ENCODE data around the gene RCOR1.

Gene RCOR1

DNA sequence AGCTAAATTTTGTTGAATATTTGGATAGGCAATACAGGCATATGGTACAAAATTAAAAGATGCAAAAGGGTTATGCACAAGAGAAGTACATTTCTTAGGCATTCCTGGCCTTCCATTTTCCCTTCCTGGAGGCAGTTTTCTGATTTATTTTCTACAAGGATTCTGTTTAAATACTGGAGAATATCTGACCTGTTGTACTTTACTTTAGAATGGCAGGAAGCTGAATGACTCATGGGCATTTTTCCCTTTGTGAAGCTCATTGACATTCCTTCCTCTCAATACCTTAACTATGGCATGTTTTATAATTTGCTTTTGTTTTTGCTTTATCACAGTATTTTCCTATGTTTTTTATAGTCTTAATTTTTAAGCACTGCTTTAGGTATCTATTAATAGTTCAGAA, 62.7 kb downstream of the RCOR1 start:
- no peak for TF ChIP-seq CTCF (IDR thresholded peaks at IDR 0.05; ENCODE audit: insufficient read depth, missing control alignments)
- DNase-seq (ENCODE audit: insufficient read length, low spot score) (no peak), FAIRE-seq (no peak)

DNA sequence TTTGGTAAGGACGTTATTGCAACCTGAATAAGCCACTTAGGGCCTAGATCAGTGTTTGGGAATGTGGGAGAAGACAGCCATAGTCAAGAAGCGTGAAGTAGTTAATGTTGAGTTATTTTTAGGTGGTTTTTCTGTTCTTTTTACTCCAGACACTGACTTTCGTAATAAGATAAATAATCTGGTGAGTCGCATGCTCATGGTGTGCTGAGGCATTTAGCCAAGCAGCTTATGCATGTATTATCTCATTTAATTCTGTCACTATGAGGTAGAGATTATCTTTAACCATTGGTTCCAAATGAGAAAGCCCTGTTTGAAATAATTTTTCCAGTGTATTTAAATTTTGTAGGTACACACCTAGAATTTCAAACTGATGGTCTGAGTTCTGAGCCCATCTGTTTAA, 67.3 kb downstream of the RCOR1 start:
- FAIRE-seq: no peak
- TF ChIP-seq CTCF (IDR thresholded peaks at IDR 0.05; ENCODE audit: insufficient read depth, missing control alignments): no peak

DNA sequence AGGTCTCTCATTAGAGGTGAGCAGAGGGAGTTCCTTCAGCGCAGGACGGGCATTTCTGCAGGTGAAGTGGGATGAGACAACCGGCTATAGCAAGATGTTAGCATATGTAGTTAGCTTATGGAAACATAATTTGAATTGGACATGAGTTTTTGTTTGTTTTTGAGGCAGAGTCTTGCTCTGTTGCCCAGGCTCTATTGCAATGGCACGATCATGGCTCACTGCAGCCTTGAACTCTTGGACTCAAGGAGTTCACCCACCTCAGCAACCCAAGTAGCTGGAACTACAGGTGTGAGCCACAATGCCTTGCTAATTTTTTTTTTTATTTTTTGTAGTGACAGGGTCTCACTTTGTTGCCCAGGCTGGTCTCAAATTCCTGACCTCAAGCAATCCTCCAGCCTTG, 69.2 kb downstream of the RCOR1 start:
- FAIRE-seq (no peak), DNase-seq (ENCODE audit: insufficient read length, low spot score) (no peak)
- TF ChIP-seq CTCF (IDR thresholded peaks at IDR 0.05; ENCODE audit: insufficient read depth, missing control alignments): no peak

More for the DNA sequence above, 67.3 kb downstream of the RCOR1 start:
- DNase-seq (ENCODE audit: insufficient read length, low spot score): no peak

DNA sequence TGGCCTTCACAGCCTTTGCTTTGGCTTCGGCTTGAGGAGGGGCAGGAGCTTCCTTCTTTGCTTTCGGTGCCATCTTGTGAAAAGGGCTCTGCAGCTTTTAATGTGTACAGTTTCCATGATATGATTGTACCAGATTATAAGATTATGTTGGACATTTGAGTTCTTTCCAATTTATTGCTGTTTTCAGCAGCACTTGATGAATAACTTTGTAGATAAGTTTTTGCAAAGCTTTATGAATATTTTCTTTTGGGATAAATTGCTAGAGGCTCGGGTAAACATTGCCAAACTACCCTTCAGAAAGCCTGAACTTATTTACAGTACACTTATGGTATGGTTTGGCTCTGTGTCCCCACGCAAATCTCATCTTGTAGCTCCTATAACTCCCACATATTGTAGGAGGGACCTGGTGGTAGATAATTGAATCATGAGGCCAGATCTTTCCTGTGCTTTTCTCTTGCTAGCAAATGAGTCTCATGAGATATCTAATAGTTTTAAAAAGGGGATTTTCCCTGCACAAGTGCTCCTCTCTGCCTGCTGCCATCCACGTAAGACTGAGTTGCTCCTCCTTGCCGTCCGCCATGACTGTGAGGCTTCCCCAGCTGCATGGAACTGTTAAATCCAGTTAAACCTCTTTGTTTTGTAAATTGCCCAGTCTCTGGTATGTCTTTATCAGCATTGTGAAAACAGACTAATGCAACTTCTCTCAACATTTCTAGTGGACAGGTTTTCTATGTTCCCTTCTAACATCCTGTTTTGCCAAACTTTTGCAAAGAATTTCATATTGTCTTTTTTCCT, 70.4 kb downstream of the RCOR1 start:
- DNase-seq (ENCODE audit: insufficient read length, low spot score) (no peak), FAIRE-seq (no peak)
- TF ChIP-seq CTCF (IDR thresholded peaks at IDR 0.05; ENCODE audit: insufficient read depth, missing control alignments): no peak

- FAIRE-seq (no peak), DNase-seq (ENCODE audit: insufficient read length, low spot score) (no peak)
- TF ChIP-seq CTCF (IDR thresholded peaks at IDR 0.05; ENCODE audit: insufficient read depth, missing control alignments): no peak
Observed at GRCh38 chr14:102663440-102663839, 71.0 kb downstream of the RCOR1 start.

GRCh38 chr14:102665621-102666020, 73.2 kb downstream of the RCOR1 start:
- DNase-seq (ENCODE audit: insufficient read length, low spot score): no peak
- FAIRE-seq: no peak
- no peak for TF ChIP-seq CTCF (IDR thresholded peaks at IDR 0.05; ENCODE audit: insufficient read depth, missing control alignments)

DNA sequence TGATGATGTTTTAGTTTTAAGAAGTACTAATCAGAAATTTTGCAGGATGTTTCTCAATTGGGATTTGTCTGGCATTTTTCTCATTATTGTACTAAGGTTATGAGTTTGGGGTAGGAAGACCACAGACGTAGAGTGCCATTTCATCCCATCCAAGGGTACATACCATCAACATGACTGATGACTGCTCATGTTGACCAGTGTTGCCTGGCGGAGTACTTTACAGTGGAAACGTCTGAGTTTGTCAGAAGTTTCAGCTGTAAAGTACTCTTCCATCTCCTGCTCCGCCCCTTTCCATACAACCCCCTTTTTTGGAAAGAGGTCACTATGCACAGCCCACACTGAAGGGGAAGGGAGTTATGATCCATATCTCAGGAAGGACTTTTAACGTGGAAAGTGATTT, 74.2 kb downstream of the RCOR1 start:
- FAIRE-seq (no peak), DNase-seq (ENCODE audit: insufficient read length, low spot score) (no peak)
- no peak for TF ChIP-seq CTCF (IDR thresholded peaks at IDR 0.05; ENCODE audit: insufficient read depth, missing control alignments)
